HepG2 (cell line): ENCODE data around the gene CCNQ. TPM values are rescaled to one million over a fixed set of nuclear protein-coding genes. Genes with fewer than 3 reads are reported as not detected.
A peak's percentile ranks its signal among the peaks of the same experiment; 100 is the strongest.

Experiments used
- CCAR2 ChIP-seq: fragments of 200-400 bp; formaldehyde crosslinking; optimal IDR thresholded peaks from 2 replicates; pipeline ENCODE3; 2018; ENCODE audit warnings: low read depth, mild to moderate bottlenecking, low read length, moderate library complexity
- GATAD2A ChIP-seq: IDR thresholded peaks from 2 replicates; pipeline ENCODE4 v1.6.1; 2016
- HNF4A ChIP-seq: sonication (generic); formaldehyde crosslinking; IDR thresholded peaks from 2 replicates; pipeline ENCODE4 v1.4.0; 2020; ENCODE audit warnings: missing genetic modification reagents
- HOXA9 ChIP-seq: sonication (generic); formaldehyde crosslinking; IDR thresholded peaks from 2 replicates; pipeline ENCODE4 v1.8.1; 2022; ENCODE audit warnings: missing genetic modification reagents, mild to moderate bottlenecking, moderate library complexity, borderline replicate concordance
- NFIC ChIP-seq: IDR thresholded peaks from 2 replicates; pipeline ENCODE4 v1.6.1; 2012; ENCODE audit warnings: mild to moderate bottlenecking, low read length, inconsistent platforms
- ONECUT2 ChIP-seq: sonication (generic); formaldehyde crosslinking; IDR thresholded peaks from 2 replicates; pipeline ENCODE4 v1.4.0; 2020; ENCODE audit warnings: missing genetic modification reagents
- SIX4 ChIP-seq: sonication (generic); formaldehyde crosslinking; IDR thresholded peaks from 2 replicates; pipeline ENCODE4 v1.4.0; 2020; ENCODE audit warnings: missing genetic modification reagents
- ZKSCAN5 ChIP-seq: sonication (generic); formaldehyde crosslinking; IDR thresholded peaks from 2 replicates; pipeline ENCODE4 v1.5.1; 2020; ENCODE audit warnings: mild to moderate bottlenecking, missing genetic modification reagents
- ZNF10 ChIP-seq: sonication (generic); formaldehyde crosslinking; IDR thresholded peaks from 2 replicates; pipeline ENCODE4 v1.4.0; 2020; ENCODE audit warnings: mild to moderate bottlenecking, low read depth, missing genetic modification reagents, borderline replicate concordance
- ZNF577 ChIP-seq: sonication (generic); formaldehyde crosslinking; IDR thresholded peaks from 2 replicates; pipeline ENCODE4 v1.4.0; 2020; ENCODE audit warnings: mild to moderate bottlenecking, low read depth, missing genetic modification reagents, borderline replicate concordance
- ZNF598 ChIP-seq: sonication (generic); formaldehyde crosslinking; IDR thresholded peaks from 2 replicates; pipeline ENCODE4 v1.5.1; 2020; ENCODE audit warnings: mild to moderate bottlenecking, missing genetic modification reagents, borderline replicate concordance
- polyA plus RNA-seq, 8 experiments: library from polyadenylated mRNA; depleted of rRNA in 3 of 8; stranded (reverse) in 7 of 8; unstranded in 1 of 8; fragments of >200 nt; fragmentation: Illumina TruSeq in 4 of 8; extraction: Trizol in 4 of 8; gene quantifications; 2 replicates each; pipeline versions ENCODE4 v1.2.1 to v1.2.3, GENCODE V29; 2011 to 2016; ENCODE audit warnings: low read depth in 4 of 8, missing spikeins in 1 of 8, mixed read lengths in 1 of 8; ENCODE audit not compliant: insufficient read depth in 1 of 8
- total RNA-seq, 5 experiments: library from RNA; depleted of rRNA; stranded (reverse); fragments of >200 nt; fragmentation: Illumina TruSeq; extraction: Trizol; gene quantifications; 2 replicates each; pipeline ENCODE4 v1.2.3, GENCODE V29; 2016; ENCODE audit warnings: low read depth in 1 of 5
- TF ChIP-seq, protein P1 (sequence below): sonication (generic); formaldehyde crosslinking; IDR thresholded peaks from 2 replicates; pipeline ENCODE4 v1.5.0; 2020; ENCODE audit warnings: missing genetic modification reagents, mild to moderate bottlenecking, borderline replicate concordance
- TF ChIP-seq, protein P2 (sequence below): sonication (generic); formaldehyde crosslinking; IDR thresholded peaks from 2 replicates; pipeline ENCODE4 v1.9.0; 2022; ENCODE audit warnings: low read depth, missing genetic modification reagents
- TF ChIP-seq, protein P3 (sequence below): sonication (generic); formaldehyde crosslinking; IDR thresholded peaks from 2 replicates; pipeline ENCODE4 v1.4.0; 2020; ENCODE audit warnings: missing genetic modification reagents
- TF ChIP-seq, protein P4 (sequence below): sonication (generic); formaldehyde crosslinking; IDR thresholded peaks from 2 replicates; pipeline ENCODE4 v1.9.0; 2021; ENCODE audit warnings: mild to moderate bottlenecking, missing genetic modification reagents
- TF ChIP-seq, protein P5 (sequence below): sonication (generic); formaldehyde crosslinking; IDR thresholded peaks from 2 replicates; pipeline ENCODE4 v1.4.0; 2020; ENCODE audit warnings: missing genetic modification reagents, borderline replicate concordance

The CCNQ gene
- total and polyA plus RNA-seq, 2 of the 13 experiments (the other 11 are each of a cell fraction or from before 2014, with no cell fraction given), result 15.0 to 25.5 TPM

DNA sequence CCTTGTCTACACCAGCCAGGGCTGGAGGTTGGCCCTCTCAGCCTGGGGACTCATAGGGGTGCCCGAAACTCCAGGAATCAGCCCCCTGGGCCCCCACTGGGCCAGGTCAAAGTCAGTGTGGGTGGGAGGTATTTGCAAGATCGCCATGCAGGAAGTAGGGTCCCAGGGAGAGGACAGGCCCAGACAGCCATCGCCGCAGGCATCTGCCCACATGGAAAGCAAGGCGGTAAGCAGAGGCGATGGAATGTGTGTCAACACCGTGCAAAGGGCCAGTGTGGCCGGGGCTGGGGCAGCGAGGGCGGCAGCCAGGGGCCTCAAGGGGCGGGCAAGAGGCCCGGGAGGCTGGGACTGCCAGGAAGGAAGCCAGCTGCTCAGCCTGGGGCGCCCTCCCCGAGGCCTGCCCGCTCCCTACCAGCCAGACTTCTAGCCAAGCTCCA lies 28.8 kb upstream of the CCNQ start (continued):
- TF ChIP-seq ONECUT2 (CRISPR knock-in tag) (no peak), ZNF598 (no peak), HOXA9 (CRISPR knock-in tag) (no peak), ZNF577 (CRISPR knock-in tag) (no peak), GATAD2A (CRISPR knock-in tag) (peak; percentile 65), NFIC (no peak), ZNF10 (CRISPR knock-in tag) (no peak), CCAR2 (no peak), SIX4 (CRISPR knock-in tag) (no peak; the same call in 1 of the 2 replicates), ZKSCAN5 (CRISPR knock-in tag) (no peak), HNF4A (peak; percentile 67)
- TF ChIP-seq, protein P1, sequence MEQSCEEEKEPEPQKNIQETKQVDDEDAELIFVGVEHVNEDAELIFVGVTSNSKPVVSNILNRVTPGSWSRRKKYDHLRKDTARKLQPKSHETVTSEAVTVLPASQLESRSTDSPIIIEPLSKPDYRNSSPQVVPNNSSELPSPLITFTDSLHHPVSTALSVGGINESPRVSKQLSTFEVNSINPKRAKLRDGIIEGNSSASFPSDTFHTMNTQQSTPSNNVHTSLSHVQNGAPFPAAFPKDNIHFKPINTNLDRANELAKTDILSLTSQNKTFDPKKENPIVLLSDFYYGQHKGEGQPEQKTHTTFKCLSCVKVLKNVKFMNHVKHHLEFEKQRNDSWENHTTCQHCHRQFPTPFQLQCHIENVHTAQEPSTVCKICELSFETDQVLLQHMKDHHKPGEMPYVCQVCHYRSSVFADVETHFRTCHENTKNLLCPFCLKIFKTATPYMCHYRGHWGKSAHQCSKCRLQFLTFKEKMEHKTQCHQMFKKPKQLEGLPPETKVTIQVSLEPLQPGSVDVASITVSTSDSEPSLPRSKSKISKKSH (CRISPR knock-in tag), result no peak
- TF ChIP-seq, protein P2, sequence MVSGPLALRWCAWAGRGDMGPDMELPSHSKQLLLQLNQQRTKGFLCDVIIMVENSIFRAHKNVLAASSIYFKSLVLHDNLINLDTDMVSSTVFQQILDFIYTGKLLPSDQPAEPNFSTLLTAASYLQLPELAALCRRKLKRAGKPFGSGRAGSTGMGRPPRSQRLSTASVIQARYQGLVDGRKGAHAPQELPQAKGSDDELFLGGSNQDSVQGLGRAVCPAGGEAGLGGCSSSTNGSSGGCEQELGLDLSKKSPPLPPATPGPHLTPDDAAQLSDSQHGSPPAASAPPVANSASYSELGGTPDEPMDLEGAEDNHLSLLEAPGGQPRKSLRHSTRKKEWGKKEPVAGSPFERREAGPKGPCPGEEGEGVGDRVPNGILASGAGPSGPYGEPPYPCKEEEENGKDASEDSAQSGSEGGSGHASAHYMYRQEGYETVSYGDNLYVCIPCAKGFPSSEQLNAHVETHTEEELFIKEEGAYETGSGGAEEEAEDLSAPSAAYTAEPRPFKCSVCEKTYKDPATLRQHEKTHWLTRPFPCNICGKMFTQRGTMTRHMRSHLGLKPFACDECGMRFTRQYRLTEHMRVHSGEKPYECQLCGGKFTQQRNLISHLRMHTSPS, result peak; percentile 83; the same call in 1 of the 2 replicates
- TF ChIP-seq, protein P3, sequence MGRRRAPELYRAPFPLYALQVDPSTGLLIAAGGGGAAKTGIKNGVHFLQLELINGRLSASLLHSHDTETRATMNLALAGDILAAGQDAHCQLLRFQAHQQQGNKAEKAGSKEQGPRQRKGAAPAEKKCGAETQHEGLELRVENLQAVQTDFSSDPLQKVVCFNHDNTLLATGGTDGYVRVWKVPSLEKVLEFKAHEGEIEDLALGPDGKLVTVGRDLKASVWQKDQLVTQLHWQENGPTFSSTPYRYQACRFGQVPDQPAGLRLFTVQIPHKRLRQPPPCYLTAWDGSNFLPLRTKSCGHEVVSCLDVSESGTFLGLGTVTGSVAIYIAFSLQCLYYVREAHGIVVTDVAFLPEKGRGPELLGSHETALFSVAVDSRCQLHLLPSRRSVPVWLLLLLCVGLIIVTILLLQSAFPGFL, result no peak
- TF ChIP-seq, protein P4, sequence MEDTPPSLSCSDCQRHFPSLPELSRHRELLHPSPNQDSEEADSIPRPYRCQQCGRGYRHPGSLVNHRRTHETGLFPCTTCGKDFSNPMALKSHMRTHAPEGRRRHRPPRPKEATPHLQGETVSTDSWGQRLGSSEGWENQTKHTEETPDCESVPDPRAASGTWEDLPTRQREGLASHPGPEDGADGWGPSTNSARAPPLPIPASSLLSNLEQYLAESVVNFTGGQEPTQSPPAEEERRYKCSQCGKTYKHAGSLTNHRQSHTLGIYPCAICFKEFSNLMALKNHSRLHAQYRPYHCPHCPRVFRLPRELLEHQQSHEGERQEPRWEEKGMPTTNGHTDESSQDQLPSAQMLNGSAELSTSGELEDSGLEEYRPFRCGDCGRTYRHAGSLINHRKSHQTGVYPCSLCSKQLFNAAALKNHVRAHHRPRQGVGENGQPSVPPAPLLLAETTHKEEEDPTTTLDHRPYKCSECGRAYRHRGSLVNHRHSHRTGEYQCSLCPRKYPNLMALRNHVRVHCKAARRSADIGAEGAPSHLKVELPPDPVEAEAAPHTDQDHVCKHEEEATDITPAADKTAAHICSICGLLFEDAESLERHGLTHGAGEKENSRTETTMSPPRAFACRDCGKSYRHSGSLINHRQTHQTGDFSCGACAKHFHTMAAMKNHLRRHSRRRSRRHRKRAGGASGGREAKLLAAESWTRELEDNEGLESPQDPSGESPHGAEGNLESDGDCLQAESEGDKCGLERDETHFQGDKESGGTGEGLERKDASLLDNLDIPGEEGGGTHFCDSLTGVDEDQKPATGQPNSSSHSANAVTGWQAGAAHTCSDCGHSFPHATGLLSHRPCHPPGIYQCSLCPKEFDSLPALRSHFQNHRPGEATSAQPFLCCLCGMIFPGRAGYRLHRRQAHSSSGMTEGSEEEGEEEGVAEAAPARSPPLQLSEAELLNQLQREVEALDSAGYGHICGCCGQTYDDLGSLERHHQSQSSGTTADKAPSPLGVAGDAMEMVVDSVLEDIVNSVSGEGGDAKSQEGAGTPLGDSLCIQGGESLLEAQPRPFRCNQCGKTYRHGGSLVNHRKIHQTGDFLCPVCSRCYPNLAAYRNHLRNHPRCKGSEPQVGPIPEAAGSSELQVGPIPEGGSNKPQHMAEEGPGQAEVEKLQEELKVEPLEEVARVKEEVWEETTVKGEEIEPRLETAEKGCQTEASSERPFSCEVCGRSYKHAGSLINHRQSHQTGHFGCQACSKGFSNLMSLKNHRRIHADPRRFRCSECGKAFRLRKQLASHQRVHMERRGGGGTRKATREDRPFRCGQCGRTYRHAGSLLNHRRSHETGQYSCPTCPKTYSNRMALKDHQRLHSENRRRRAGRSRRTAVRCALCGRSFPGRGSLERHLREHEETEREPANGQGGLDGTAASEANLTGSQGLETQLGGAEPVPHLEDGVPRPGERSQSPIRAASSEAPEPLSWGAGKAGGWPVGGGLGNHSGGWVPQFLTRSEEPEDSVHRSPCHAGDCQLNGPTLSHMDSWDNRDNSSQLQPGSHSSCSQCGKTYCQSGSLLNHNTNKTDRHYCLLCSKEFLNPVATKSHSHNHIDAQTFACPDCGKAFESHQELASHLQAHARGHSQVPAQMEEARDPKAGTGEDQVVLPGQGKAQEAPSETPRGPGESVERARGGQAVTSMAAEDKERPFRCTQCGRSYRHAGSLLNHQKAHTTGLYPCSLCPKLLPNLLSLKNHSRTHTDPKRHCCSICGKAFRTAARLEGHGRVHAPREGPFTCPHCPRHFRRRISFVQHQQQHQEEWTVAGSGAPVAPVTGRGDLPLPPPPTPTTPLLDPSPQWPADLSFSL, result no peak
- TF ChIP-seq, protein P5, sequence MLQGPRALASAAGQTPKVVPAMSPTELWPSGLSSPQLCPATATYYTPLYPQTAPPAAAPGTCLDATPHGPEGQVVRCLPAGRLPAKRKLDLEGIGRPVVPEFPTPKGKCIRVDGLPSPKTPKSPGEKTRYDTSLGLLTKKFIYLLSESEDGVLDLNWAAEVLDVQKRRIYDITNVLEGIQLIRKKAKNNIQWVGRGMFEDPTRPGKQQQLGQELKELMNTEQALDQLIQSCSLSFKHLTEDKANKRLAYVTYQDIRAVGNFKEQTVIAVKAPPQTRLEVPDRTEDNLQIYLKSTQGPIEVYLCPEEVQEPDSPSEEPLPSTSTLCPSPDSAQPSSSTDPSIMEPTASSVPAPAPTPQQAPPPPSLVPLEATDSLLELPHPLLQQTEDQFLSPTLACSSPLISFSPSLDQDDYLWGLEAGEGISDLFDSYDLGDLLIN (CRISPR knock-in tag), result 0 out of 2 replicates have a peak, but pooled peaks have one; percentile 45
